K562 (cell line): Measurements from ENCODE around the gene ITPR2. TPM values are rescaled to one million over a fixed set of nuclear protein-coding genes. Genes with fewer than 3 reads are reported as not detected.
A peak's percentile ranks its signal among the peaks of the same experiment; 100 is the strongest.

Experiments
- CBX8 ChIP-seq: fragments of 200-600 bp; sonication (generic); IDR thresholded peaks from 2 replicates; pipeline ENCODE4 v1.6.1; 2012; ENCODE audit warnings: borderline replicate concordance, mixed run types, low read depth, mild to moderate bottlenecking, moderate library complexity, mixed read lengths, low read length, control low read depth, inconsistent platforms; ENCODE audit not compliant: poor library complexity, severe bottlenecking; ENCODE audit errors: extremely low read depth
- DIDO1 ChIP-seq: fragments of 450-650 bp; IDR thresholded peaks from 2 replicates; pipeline ENCODE4 v1.6.1; 2016; ENCODE audit warnings: low read depth, missing biosample characterization, missing genetic modification characterization
- EHMT2 ChIP-seq: fragments of 450-650 bp; IDR thresholded peaks from 2 replicates; pipeline ENCODE4 v1.6.1; 2018; ENCODE audit warnings: antibody characterized with exemption
- ERF ChIP-seq: fragments of 450-650 bp; formaldehyde crosslinking; IDR thresholded peaks from 2 replicates; pipeline ENCODE4 v1.4.0; 2020; ENCODE audit warnings: mild to moderate bottlenecking, mixed read lengths
- FOSL1 ChIP-seq: fragments of 200-800 bp; sonication (Bioruptor generic); conservative IDR thresholded peaks from 2 replicates; pipeline ENCODE4 v1.6.1; 2016; ENCODE audit warnings: missing genetic modification characterization, missing compliant biosample characterization
- HMGN3 ChIP-seq: IDR thresholded peaks from 2 replicates; pipeline ENCODE4 v1.6.1; 2011; ENCODE audit warnings: borderline replicate concordance, low read depth, mild to moderate bottlenecking, mixed read lengths, low read length; ENCODE audit not compliant: insufficient read length; ENCODE audit errors: extremely low read depth
- POLR2G ChIP-seq: fragments of 200-400 bp; formaldehyde crosslinking; IDR thresholded peaks from 2 replicates; pipeline ENCODE4 v1.6.1; 2017; ENCODE audit warnings: low read depth, mild to moderate bottlenecking, antibody characterized with exemption, low read length, moderate library complexity
- SRSF1 ChIP-seq: fragments of 200-400 bp; formaldehyde crosslinking; IDR thresholded peaks from 2 replicates; pipeline ENCODE4 v1.6.1; 2017; ENCODE audit warnings: mild to moderate bottlenecking, low read depth, low read length, moderate library complexity
- SUPT5H ChIP-seq: fragments of 450-650 bp; IDR thresholded peaks from 2 replicates; pipeline ENCODE4 v1.6.1; 2016
- ZNF197 ChIP-seq: fragments of 200-800 bp; sonication (Bioruptor generic); IDR thresholded peaks from 2 replicates; pipeline ENCODE4 v1.6.1; 2016; ENCODE audit warnings: low read depth, missing genetic modification characterization, missing compliant biosample characterization
- ZNF324 ChIP-seq: fragments of 250-450 bp; sonication (Bioruptor Pico); IDR thresholded peaks from 2 replicates; pipeline ENCODE4 v1.4.0; 2020; ENCODE audit warnings: mild to moderate bottlenecking
- ZNF507 ChIP-seq: conservative IDR thresholded peaks from 2 replicates; pipeline ENCODE4 v1.6.1; 2017; ENCODE audit warnings: missing genetic modification characterization, missing compliant biosample characterization
- ZNF589 ChIP-seq: fragments of 200-800 bp; sonication (Bioruptor generic); IDR thresholded peaks from 2 replicates; pipeline ENCODE4 v1.6.1; 2016; ENCODE audit warnings: low read depth, missing genetic modification characterization, missing compliant biosample characterization
- ZNF695 ChIP-seq: fragments of 450-650 bp; formaldehyde crosslinking; IDR thresholded peaks from 2 replicates; pipeline ENCODE4 v1.4.0; 2020; ENCODE audit warnings: mild to moderate bottlenecking, moderate library complexity
- ZNF75A ChIP-seq: fragments of 450-650 bp; formaldehyde crosslinking; IDR thresholded peaks from 2 replicates; pipeline ENCODE4 v1.4.0; 2020; ENCODE audit warnings: mild to moderate bottlenecking
- polyA plus RNA-seq, 8 experiments: library from polyadenylated mRNA; depleted of rRNA in 4 of 8; stranded (reverse) in 5 of 8; unstranded in 3 of 8; fragments of >200 nt; fragmentation: Nextera tagmentation in 2 of 8; fragmentation: Illumina TruSeq in 1 of 8; extraction: Ambion mirVana in 2 of 8; extraction: Trizol in 1 of 8; gene quantifications; 2 replicates each; pipeline versions ENCODE4 v1.2.1 to v1.2.3, GENCODE V29; 2011 to 2014; ENCODE audit warnings: inconsistent platforms in 1 of 8, missing spikeins in 1 of 8
- total RNA-seq, 7 experiments: library from RNA; depleted of rRNA in 6 of 7; stranded (reverse); fragments of >200 nt in 6 of 7; fragmentation: Illumina TruSeq in 2 of 7; extraction: Trizol in 2 of 7; gene quantifications; 2 replicates each; pipeline versions ENCODE4 v1.2.1 to v1.2.3, GENCODE V29; 2011 to 2021; ENCODE audit warnings: low replicate concordance in 1 of 7
- TF ChIP-seq, protein P1 (sequence below), 3 experiments: fragments of 200-800 bp in 1 of 3; fragments of 250-450 bp in 1 of 3; fragments of 450-650 bp in 1 of 3; sonication (Bioruptor Pico) in 1 of 3; sonication (Bioruptor generic) in 1 of 3; formaldehyde crosslinking in 1 of 3; IDR thresholded peaks; 2 replicates each; pipeline versions ENCODE4 v1.6.1 to v1.8.0; 2016 to 2022; ENCODE audit warnings: mild to moderate bottlenecking in 2 of 3, missing genetic modification characterization in 2 of 3, missing compliant biosample characterization in 1 of 3, moderate library complexity in 1 of 3
- TF ChIP-seq, protein P2 (sequence below): sonication (generic); formaldehyde crosslinking; IDR thresholded peaks from 2 replicates; pipeline ENCODE4 v1.8.0; 2022; ENCODE audit warnings: missing genetic modification reagents, mild to moderate bottlenecking, borderline replicate concordance
- TF ChIP-seq, protein P3 (sequence below), 2 experiments: IDR thresholded peaks; 2 replicates each; pipeline ENCODE4 v1.6.1; 2011; ENCODE audit warnings: borderline replicate concordance in 1 of 2, control low read depth in 1 of 2, low read depth in 1 of 2, low read length in 1 of 2, mild to moderate bottlenecking in 1 of 2, mixed read lengths in 1 of 2, moderate library complexity in 1 of 2; ENCODE audit not compliant: insufficient read depth in 1 of 2, insufficient read length in 1 of 2, poor library complexity in 1 of 2, severe bottlenecking in 1 of 2; ENCODE audit errors: extremely low read depth in 1 of 2
- TF ChIP-seq, protein P4 (sequence below): fragments of 450-650 bp; IDR thresholded peaks from 2 replicates; pipeline ENCODE4 v1.6.1; 2016; ENCODE audit warnings: mild to moderate bottlenecking

ITPR2 gene
- total and polyA plus RNA-seq, 9 of the 15 experiments (the other 6 are each of a cell fraction or from before 2014, with no cell fraction given), result 0.21 to 3.3 (median 0.95) TPM

DNA sequence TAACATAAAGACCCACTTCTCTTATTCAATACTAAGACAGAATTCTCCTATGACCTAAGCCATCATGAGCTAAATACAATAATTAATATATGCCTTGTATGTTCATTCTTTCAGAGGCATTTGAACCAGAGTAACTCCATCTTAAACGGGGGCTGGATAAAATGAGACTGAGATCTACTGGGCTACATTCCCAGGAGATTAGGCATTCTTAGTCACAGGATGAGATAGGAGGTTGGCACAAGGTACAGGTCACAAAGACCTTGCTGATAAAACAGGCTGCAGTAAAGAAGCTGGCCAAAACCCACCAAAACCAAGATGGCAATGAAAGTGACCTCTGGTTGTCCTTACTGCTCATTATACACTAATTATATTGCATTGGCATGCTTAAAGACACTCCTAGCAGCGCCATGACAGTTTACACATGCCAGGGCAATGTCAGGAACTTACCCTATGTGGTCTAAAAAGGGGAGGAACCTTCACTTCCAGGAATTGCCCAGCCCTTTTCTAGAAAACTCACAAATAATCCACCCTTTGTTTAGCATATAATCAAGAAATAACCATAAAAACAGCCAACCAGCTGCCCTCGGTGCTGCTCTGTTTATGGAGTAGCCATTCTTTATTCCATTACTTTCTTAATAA lies 376.9 kb downstream of the ITPR2 start (continued):
- TF ChIP-seq ZNF507 (no peak), DIDO1 (tag) (no peak), SRSF1 (no peak), POLR2G (no peak), ZNF324 (CRISPR knock-in tag) (0 out of 2 replicates have a peak, but pooled peaks have one; percentile 32), ZNF75A (CRISPR knock-in tag) (no peak), FOSL1 (tag) (no peak), ZNF589 (no peak), HMGN3 (no peak), ERF (CRISPR knock-in tag) (peak; percentile 86; the same call in 1 of the 2 replicates), SUPT5H (no peak), ZNF197 (no peak), EHMT2 (no peak), ZNF695 (CRISPR knock-in tag) (no peak), CBX8 (no peak)
- TF ChIP-seq, protein P1, sequence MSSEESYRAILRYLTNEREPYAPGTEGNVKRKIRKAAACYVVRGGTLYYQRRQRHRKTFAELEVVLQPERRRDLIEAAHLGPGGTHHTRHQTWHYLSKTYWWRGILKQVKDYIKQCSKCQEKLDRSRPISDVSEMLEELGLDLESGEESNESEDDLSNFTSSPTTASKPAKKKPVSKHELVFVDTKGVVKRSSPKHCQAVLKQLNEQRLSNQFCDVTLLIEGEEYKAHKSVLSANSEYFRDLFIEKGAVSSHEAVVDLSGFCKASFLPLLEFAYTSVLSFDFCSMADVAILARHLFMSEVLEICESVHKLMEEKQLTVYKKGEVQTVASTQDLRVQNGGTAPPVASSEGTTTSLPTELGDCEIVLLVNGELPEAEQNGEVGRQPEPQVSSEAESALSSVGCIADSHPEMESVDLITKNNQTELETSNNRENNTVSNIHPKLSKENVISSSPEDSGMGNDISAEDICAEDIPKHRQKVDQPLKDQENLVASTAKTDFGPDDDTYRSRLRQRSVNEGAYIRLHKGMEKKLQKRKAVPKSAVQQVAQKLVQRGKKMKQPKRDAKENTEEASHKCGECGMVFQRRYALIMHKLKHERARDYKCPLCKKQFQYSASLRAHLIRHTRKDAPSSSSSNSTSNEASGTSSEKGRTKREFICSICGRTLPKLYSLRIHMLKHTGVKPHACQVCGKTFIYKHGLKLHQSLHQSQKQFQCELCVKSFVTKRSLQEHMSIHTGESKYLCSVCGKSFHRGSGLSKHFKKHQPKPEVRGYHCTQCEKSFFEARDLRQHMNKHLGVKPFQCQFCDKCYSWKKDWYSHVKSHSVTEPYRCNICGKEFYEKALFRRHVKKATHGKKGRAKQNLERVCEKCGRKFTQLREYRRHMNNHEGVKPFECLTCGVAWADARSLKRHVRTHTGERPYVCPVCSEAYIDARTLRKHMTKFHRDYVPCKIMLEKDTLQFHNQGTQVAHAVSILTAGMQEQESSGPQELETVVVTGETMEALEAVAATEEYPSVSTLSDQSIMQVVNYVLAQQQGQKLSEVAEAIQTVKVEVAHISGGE (CRISPR knock-in tag; IDR thresholded peaks at IDR 0.05), result peak in 1 of 3 experiments; percentile 33; a peak in 1 of 6 replicates
- TF ChIP-seq, protein P2, sequence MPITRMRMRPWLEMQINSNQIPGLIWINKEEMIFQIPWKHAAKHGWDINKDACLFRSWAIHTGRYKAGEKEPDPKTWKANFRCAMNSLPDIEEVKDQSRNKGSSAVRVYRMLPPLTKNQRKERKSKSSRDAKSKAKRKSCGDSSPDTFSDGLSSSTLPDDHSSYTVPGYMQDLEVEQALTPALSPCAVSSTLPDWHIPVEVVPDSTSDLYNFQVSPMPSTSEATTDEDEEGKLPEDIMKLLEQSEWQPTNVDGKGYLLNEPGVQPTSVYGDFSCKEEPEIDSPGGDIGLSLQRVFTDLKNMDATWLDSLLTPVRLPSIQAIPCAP, result no peak
- TF ChIP-seq, protein P3, sequence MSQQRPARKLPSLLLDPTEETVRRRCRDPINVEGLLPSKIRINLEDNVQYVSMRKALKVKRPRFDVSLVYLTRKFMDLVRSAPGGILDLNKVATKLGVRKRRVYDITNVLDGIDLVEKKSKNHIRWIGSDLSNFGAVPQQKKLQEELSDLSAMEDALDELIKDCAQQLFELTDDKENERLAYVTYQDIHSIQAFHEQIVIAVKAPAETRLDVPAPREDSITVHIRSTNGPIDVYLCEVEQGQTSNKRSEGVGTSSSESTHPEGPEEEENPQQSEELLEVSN (IDR thresholded peaks at IDR 0.05; ENCODE audit: borderline replicate concordance in 1 of 2, extremely low read depth in 1 of 2, insufficient read depth in 1 of 2, insufficient read length in 1 of 2, low read depth in 1 of 2, low read length in 1 of 2, poor library complexity in 1 of 2, severe bottlenecking in 1 of 2), result no peak
- TF ChIP-seq, protein P4, sequence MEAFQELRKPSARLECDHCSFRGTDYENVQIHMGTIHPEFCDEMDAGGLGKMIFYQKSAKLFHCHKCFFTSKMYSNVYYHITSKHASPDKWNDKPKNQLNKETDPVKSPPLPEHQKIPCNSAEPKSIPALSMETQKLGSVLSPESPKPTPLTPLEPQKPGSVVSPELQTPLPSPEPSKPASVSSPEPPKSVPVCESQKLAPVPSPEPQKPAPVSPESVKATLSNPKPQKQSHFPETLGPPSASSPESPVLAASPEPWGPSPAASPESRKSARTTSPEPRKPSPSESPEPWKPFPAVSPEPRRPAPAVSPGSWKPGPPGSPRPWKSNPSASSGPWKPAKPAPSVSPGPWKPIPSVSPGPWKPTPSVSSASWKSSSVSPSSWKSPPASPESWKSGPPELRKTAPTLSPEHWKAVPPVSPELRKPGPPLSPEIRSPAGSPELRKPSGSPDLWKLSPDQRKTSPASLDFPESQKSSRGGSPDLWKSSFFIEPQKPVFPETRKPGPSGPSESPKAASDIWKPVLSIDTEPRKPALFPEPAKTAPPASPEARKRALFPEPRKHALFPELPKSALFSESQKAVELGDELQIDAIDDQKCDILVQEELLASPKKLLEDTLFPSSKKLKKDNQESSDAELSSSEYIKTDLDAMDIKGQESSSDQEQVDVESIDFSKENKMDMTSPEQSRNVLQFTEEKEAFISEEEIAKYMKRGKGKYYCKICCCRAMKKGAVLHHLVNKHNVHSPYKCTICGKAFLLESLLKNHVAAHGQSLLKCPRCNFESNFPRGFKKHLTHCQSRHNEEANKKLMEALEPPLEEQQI, result no peak
